HG03066 (cell line): Measurements from ENCODE around the gene SLC3A2.

ENCODE experiments used
- ATAC-seq: cut with Tn5 transposase; IDR thresholded peaks from one replicate; pipeline ENCODE4 v1.9.1; 2021; ENCODE audit warnings: low read depth; ENCODE audit not compliant: unreplicated experiment

Gene SLC3A2

DNA sequence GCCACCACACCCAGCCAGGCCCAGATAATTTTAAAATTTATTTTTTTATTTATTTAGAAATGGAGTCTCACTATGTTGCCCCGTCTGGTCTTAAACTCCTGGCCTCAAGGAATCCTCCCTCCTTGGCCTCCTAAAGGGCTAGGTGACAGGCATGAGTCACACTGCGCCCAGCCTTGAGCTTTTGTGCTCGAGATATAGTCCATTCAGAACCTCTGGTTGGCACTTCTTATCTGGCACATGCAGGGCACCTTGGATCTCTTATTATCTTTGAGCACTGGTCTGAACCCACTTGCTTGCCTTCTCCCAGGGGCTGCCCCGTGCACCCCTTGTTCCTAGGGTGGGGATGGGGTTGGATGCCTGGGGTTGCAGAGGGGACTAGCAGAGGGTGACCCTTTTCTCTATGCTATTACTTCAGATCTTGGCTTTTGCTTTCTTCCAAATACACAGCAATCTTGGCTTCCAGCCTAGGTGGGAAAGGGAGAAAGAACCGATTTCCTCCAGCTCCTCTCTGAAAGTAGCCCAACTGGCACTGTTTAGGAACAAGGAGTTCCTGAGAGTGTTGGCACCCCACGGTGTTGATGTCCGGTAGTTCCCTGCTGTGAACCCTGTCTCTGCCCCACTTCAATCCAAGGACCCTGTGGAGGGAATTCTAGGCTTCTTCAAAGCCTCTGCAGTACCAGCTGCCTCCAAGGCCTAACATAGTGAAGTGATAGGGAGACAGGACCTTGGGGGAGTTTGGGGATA lies 1.3 kb upstream of the SLC3A2 start:
- no peak for ATAC-seq

DNA sequence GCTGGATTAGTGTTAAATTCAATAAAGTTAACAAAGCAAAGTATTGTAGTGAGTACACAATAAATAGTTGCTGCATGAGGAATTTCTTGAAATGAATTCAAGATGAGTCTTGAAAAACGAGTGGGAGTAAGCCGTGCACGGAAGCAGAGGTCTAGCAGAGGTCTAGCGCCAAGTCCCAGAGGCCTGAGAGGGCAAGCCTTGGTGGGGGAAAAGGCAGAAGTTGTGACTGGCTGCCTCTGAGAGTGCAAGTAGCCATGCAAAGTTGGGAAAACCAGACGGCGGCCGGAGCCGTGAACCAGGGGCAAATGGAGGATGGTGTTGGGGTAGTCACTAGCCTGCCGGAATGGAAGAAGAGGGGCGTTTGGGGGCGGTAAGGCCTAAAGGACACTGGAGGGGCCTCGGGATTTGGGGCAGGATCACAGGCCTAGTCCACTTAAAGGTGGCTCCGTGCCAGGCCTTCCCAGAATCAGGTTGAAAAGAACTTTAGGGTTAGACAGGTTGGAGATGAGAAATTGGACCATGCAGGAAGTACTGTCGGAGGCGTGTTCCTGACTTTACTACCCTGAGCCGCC lies 379 bp upstream of the SLC3A2 start:
- peak; percentile 31 for ATAC-seq

DNA sequence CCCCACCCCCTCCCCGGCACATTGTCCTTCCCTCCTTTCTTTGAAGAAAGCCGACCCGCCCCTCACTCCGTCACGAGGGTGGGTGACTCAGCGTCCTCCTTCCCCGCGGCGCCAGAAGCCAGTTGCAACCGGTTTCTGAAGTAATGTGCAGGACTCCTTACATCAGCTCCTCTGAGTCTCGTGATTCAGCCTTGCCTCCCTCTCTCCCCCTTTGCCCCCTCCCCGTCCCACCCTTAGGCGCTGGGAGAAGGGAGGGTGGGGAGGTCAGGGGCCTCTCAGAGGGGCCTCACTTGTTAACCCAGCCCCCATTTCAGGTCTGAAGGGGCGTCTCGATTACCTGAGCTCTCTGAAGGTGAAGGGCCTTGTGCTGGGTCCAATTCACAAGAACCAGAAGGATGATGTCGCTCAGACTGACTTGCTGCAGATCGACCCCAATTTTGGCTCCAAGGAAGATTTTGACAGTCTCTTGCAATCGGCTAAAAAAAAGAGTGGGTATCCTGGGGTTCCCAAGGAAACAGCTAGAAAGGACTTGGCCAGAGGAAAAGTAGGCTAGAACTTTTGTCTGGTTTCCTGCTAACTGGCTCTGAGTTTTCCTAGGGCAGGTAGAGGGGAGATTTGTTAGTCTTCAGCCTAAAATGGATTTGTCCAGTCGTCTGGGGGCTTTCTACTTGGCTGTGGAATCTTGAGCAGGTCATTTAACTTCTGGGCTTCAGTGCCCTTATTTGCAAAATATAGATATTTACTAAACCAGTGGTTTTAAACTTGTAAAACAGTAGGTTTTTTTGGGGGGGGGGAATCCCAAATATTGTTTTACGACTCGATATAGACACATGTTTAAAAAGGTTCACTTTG lies 1.1 kb downstream of the SLC3A2 start:
- ATAC-seq: peak; percentile 38

DNA sequence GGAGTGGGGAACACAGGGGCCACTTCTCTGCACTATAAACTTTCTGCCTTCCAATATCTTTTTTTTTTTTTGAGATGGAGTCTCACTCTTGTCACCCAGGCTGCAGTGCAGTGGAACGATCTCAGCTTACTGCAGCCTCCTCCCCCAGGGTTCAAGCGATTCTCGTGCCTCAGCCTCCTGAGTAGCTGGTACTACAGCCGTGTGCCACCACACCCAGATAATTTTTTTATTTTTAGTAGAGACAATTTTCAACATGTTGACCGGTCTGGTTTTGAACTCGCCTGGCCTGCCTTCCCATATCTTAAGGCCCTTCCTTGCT lies 1.7 kb downstream of the SLC3A2 start:
- ATAC-seq: no peak

DNA sequence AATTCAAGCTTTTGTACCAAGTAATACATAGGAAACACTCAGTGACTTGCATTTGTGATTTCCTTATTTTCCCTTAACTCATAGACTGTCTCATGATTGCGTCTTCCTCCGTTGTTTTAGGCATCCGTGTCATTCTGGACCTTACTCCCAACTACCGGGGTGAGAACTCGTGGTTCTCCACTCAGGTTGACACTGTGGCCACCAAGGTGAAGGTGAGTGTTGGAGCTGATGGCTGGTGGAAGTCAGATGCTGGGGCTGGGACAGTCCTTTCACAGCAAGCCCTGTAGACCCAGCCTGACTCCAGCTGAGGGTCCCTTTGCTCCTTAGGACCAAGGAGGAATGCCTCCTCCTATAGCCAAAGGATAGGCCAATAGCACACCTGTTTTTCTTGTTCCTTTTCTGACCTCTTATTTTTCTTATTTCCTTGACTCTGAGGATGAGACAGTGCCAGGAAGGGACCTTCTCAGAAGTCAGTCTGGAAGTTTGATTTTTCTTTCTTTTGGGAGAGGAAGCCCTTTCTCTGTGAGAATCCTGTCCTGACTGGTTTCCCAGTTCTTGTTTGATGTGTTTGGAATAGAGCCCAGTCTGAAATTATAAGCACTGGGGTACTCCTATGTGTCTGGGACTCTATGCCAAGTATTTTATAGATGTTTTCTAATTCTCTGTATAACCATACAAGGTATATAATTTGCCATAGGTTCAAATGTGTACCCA lies 2.2 kb downstream of the SLC3A2 start:
- no peak for ATAC-seq

DNA sequence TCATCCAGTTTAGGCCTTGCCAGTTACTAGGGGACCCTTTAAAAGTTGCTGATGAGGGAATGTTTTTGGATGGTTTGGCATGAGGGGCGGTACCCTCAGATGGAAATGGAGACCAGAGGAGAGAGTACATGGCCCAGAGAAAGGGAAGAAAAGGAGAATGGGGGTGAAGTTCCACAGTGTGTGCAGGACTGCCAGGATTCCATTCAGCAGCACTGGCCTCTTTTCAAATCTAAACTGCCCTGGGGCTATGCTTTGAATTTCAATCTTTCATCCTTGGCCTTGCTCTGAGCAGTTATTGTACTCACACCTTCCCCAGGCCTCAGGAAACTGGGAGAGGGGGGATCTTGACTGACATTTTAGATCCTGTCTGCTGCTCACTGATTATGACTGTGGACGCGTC lies 3.0 kb downstream of the SLC3A2 start:
- ATAC-seq: no peak

DNA sequence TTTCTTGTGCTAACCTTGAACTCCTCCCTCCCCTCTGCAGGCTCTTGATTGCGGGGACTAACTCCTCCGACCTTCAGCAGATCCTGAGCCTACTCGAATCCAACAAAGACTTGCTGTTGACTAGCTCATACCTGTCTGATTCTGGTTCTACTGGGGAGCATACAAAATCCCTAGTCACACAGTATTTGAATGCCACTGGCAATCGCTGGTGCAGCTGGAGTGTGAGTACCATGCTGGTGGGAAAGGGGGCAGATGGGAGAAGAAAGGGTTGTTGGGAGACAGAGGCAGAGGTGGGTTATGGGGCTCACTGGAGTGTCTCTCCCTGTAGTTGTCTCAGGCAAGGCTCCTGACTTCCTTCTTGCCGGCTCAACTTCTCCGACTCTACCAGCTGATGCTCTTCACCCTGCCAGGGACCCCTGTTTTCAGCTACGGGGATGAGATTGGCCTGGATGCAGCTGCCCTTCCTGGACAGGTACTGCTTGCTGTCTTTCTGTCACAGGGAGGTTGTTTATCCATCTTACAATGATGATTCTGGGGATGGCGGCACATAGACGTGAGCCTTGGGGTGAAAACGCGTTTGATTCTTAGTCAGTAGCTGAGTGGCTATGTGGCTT lies 4.5 kb downstream of the SLC3A2 start:
- ATAC-seq: no peak

DNA sequence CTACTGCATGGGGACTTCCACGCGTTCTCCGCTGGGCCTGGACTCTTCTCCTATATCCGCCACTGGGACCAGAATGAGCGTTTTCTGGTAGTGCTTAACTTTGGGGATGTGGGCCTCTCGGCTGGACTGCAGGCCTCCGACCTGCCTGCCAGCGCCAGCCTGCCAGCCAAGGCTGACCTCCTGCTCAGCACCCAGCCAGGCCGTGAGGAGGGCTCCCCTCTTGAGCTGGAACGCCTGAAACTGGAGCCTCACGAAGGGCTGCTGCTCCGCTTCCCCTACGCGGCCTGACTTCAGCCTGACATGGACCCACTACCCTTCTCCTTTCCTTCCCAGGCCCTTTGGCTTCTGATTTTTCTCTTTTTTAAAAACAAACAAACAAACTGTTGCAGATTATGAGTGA lies 7.7 kb downstream of the SLC3A2 start:
- ATAC-seq: no peak

DNA sequence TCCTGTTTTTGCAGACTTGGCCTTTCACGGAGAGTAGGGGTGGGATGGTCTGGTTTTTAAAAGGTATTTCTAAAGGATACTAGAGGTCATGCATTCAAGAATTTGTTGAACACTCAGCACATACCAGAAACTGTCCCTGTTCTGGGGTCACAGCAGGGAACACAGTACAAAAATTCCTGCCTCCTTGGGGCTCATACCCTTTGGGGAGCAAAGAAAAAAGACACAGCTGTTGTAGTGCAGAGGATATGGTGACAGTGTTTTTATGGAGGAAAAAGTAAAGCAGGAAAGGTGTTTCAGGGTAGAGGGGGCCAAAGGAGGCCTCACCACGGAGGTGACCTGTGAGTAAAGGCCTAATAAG lies 8.4 kb downstream of the SLC3A2 start:
- ATAC-seq: no peak

DNA sequence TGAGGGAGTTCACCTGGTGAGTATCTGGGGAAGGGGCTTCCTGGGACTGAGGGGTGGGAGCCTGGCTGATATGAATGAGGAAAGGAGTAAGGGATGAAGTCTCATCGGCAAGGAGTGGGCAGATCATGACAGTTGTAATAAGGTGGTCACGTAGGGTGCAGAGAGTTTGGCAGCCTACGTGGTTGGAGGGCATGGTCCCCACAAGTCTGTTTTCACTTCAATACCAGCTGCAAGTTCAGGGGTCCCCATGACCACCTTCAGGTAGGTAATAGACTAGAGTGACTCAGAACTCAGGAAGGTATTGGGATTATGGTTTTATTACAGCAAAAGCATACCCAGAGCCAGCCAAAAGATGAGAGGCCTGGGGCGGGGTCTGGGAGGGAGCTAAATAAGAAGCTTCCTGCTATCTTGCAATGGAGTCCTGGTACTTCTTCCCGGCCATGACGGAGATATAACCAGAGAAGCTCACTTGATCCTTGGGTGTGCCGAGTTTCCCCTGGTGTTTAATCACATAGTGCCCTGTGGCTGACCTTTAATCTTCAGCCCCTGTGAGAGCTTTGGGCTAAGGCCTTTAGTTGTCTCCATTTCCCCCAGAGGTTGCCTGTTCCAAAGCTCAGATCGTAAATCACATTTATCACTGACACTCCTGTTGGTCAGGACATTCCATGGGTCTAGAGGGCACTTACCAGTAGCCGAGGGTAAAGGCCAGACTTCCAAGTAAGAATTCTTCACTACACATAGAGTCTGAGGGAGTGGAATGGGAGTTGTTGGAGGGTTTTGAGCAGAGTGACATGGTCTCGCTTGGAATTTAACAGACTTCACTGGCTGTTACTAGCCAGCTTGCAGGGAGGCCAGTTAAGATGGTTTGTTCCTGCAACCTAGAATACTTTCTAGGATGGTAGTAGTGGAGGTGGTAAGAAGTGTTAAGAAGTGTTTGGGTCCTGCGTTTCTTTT lies 9.1 kb downstream of the SLC3A2 start:
- no peak for ATAC-seq

DNA sequence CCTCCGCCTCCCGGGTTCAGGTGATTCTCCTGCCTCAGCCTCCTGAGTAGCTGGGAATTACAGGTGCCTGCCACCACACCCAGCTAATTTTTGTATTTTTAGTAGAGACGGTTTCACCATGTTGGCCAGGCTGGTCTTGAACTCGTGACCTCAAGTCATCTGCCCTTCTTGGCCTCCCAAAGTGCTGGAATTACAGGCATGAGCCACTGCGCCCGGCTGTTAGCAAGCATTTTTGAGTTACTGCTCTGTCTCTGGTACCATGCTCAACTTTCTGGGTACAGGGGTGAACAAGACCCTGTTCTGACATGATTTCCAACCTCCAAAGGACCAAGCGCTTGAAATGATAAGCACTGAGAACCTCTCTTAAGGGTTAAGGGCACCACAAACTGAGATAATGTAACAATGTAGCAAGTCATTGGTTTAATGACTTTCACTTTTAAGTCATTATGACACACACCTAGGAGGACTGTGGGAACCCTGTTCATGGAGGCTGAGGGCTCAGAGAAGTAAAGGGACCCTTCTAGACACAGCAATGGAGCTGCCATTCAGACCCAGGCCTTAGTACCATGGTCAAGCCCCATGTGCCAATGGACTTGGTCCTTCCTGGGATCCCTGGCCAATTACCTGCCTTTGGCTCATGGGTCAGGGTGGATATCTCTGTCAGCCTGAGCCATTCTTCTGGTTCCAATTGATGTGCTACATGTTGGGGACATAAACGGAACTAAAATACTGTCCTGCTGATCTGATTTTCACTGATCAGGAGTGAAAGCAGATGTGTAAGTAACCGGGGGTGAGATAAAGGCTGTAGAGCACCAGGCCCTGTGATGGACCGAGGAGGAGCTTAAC lies 11.6 kb downstream of the SLC3A2 start:
- ATAC-seq: no peak

DNA sequence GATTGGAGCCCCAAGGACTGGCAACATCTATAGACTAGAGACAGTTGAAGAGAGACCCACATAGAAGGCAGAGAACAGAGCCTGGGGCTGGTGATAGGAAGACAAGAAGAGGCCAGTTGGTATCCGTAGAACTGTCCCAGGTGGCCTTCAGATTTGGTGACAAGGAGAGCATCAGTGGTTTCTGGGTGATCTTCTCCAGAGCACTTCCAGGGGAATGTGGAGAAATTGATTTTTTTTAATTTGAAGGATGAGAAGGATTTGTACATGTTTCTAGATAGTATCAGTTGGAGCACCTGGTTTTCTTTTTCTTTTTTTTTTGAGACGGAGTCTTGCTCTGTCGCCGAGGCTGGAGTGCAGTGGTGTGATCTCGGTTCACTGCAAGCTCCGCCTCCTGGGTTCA lies 14.8 kb downstream of the SLC3A2 start:
- no peak for ATAC-seq

DNA sequence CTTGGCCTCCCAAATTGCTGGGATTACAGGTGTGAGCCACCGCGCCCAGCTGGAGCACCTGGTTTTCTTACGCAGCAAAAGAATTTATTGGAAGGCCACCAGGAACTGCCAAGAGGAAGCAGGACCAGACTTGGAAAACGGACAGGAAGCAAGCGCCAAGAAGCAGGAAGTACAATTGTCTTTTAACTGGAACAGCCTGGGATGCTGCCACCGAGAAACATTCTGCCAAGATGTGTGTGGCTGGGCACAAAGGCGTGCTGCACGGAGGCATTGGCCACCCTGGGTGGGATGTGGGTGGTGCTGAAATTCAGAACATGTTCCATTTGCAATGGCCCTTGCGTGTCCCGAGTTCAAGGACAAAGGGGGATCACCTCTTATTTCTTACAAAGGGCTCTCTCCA lies 15.4 kb downstream of the SLC3A2 start:
- ATAC-seq: no peak

DNA sequence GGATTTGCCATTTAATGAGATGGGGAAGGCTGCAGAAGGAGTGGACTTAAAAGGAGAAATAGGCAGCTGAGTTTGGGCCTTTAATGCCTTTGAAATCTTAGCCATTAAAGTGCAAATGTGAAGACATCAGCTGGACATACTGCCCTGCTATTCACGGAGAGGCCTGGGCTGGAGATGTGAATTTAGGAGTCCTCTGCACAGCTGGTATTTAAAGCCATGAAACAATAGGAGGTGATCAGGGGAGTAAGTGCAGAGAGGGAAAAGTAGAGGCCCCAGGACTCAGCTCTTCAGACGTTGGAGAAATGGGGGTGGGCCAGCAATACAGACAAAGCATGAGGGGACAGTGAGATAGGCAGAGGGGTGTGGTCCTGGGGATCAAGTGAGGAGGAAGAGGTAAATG lies 16.6 kb downstream of the SLC3A2 start:
- ATAC-seq: no peak

DNA sequence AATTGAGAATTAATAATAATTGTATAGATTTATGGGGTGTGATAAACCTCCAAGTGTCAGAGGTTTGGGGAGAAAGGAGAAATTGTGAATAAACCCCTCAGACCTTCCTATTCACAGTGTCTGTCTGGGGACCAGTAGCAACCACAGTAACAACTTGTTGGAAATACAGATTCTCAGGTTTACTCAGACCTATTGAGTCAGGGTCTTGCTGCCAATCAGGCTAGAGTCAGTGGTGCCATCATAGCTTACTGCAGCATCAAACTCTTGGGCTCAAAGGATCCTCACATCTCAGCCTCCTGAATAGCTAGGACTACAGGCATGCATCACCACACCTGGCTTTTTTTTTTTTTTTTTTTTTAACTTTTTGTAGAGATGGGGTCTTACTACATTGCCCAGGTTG lies 17.3 kb downstream of the SLC3A2 start:
- no peak for ATAC-seq

DNA sequence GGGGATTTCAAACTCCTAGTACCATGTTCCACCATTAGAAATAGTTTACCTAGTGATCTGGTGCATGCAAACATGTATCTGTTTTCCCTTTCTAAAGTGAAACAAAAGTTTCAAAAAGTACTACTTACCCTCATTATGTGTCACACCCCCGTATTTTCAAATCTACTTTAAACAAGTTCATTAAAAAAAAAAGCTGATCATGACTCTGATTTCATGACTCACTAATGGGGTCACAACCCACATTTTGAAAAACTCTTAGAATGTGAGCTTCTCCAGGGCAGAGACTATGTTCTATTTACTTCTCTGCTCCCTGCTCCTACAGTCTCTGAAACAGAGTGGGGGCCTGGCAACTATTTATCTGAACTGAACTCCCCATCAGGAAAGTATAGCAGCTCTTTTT lies 22.2 kb downstream of the SLC3A2 start:
- no peak for ATAC-seq

DNA sequence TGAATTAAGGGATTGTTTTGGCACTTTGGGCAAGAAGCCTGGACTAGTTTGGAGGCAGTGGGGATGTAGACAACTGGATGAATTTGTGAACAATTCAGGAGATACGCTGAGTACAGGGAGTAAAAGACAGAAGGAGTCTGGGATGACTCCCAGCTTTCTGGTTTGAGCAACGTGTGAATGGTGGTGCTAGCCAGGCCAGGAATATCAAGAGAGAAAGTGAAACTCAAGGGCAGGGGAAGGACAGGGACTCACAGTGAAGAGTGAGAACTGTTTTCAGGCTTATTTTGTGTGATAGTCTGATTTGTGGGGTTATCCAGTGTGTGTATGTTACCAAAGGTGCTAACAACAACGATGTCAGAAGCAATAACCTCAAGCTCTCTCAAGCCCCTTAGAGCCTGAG lies 24.6 kb downstream of the SLC3A2 start:
- ATAC-seq: no peak

DNA sequence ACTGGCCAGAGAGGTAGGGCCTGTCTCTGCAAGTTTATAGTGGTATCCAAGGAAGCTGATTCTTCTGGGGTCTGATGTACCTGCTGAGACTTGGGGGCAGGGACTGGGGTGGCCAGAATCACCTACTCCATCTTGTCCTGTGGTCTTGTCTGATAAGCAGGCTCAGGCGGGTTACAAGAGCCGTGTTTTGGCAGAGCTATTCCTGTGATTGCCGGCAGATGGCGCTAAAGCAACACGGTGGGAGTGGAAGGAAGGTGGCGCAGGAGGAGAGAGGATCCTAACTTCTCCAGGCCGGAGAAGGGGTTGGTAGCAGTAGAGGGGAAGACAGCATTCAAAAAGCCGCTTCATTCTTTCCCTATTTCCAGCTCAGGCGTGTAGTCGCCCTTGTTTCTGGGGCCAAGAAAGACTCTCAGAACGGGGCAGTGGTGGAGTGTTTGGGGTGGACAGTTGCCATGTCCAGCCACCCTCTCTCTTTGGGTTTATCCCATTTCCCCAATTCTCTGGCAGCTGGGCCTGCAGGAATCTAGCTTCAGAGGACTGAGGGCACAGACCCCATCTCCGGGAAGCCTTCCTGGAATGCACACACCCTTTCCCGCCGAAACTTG lies 25.3 kb downstream of the SLC3A2 start:
- no peak for ATAC-seq
